Testis (tissue), 5 donors: ENCODE measurements around the gene SLC16A11. TPM values are rescaled to one million over a fixed set of nuclear protein-coding genes. Genes with fewer than 3 reads are reported as not detected.
"Not testable (repeated sequence)": the region's sequence is repeated elsewhere in the genome, so short reads cannot be mapped to it uniquely, and the experiment has no call there.

ENCODE experiments used
- DNase-seq: peaks from one replicate; pipeline ENCODE4 v3.0.0-alpha.2; 2019
- H3K27ac ChIP-seq, 2 donors: fragments of 200-600 bp; sonication (generic); one replicate each; pipeline ENCODE4 v1.5.1; 2019
- H3K27me3 ChIP-seq: fragments of 200-600 bp; sonication (generic); one replicate; pipeline ENCODE4 v1.5.1; 2019
- H3K36me3 ChIP-seq: fragments of 200-600 bp; sonication (generic); one replicate; pipeline ENCODE4 v1.5.1; 2017; ENCODE audit warnings: low read depth; ENCODE audit errors: missing control alignments
- H3K4me1 ChIP-seq: fragments of 200-600 bp; sonication (generic); one replicate; pipeline ENCODE4 v1.5.1; 2019
- H3K4me3 ChIP-seq, 2 donors: fragments of 200-600 bp; sonication (generic); one replicate each; pipeline ENCODE4 v1.5.1; 2017 to 2019
- H3K9me3 ChIP-seq: fragments of 200-600 bp; sonication (generic); one replicate; pipeline ENCODE4 v1.5.1; 2017
- CTCF ChIP-seq, 3 experiments: fragments of 450-650 bp in 2 of 3; fragments of 200-600 bp in 1 of 3; sonication (generic) in 1 of 3; IDR thresholded peaks; one replicate each; pipeline ENCODE4 v1.5.1; 2016 to 2019; ENCODE audit warnings: antibody characterized with exemption in 3 of 3, mild to moderate bottlenecking in 2 of 3, moderate library complexity in 1 of 3
- POLR2A ChIP-seq: fragments of 450-650 bp; IDR thresholded peaks from one replicate; pipeline ENCODE4 v1.6.1; 2017; ENCODE audit warnings: antibody characterized with exemption, mild to moderate bottlenecking, moderate library complexity
- WGBS, 2 donors: methylation state at CpG; one replicate each; pipeline ENCODE4 v1.1.5; 2018; 5-methylcytosine and 5-hydroxymethylcytosine counted together
- intact Hi-C: fragments of 100-400 bp; cut with DNase I; formaldehyde crosslinking; loops from one replicate; pipeline ENCODE4 v1.15.1; 2023; ENCODE audit warnings: low total_unique reads
- long read RNA-seq, 2 donors: transcript quantifications; one replicate each; lab custom pipeline, GENCODE V29; 2026
- polyA plus RNA-seq: library from polyadenylated mRNA; stranded (reverse); fragments of 350-450 nt; fragmentation: Illumina TruSeq; extraction: RNeasy Lipid Tissue Mini Kit (QIAGEN cat#74804); gene quantifications from one replicate; pipeline ENCODE4 v1.2.3, GENCODE V29; 2014; ENCODE audit warnings: low read depth, low replicate concordance; ENCODE audit not compliant: insufficient read depth
- total RNA-seq, 2 donors: library from RNA; depleted of rRNA; stranded (reverse); fragments of >200 nt; gene quantifications; one replicate each; pipeline ENCODE4 v1.2.3, GENCODE V29; 2016

The SLC16A11 gene, protein sequence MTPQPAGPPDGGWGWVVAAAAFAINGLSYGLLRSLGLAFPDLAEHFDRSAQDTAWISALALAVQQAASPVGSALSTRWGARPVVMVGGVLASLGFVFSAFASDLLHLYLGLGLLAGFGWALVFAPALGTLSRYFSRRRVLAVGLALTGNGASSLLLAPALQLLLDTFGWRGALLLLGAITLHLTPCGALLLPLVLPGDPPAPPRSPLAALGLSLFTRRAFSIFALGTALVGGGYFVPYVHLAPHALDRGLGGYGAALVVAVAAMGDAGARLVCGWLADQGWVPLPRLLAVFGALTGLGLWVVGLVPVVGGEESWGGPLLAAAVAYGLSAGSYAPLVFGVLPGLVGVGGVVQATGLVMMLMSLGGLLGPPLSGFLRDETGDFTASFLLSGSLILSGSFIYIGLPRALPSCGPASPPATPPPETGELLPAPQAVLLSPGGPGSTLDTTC
- total RNA-seq (1 to 10 TPM in 1 of 2 donors, under 1 TPM in 1; 0.55 to 2.0 TPM), polyA plus RNA-seq (3.0 TPM)
- long read RNA-seq, donor 1, result 0 reads
- long read RNA-seq, donor 2, partial matches to known transcripts, result 0 of 1 reads
- long read RNA-seq, donor 2, other reads (novel, unspliced or antisense), result 0 of 1 reads

- Histone ChIP-seq H3K36me3 (no peaks in the 10 kb centered on the region), H3K4me3 (peak within 1 kb of the TSS; percentile 34 to 59), H3K27ac (no peak within 1 kb of the TSS), H3K27me3 (no peaks in the 10 kb centered on the region), H3K4me1 (peaks cover 33% of the 10 kb centered on the region), H3K9me3 (no peaks in the 10 kb centered on the region)
- peak; percentile 54 for DNase-seq
- intact Hi-C loops, result no loop called here
- no peak for TF ChIP-seq POLR2A
- TF ChIP-seq CTCF (IDR thresholded peaks at IDR 0.05), result no peak
- 1 to 6% methylated on average over 21 to 57 of the region's 58 CpGs for WGBS, 2 donors
Observed at GRCh38 chr17:7043497-7044198, at the start of gene SLC16A11. SLC16A11 (minus strand) TSS chr17:7044092; CDS start chr17:7043513, 579 bp downstream.

DNA sequence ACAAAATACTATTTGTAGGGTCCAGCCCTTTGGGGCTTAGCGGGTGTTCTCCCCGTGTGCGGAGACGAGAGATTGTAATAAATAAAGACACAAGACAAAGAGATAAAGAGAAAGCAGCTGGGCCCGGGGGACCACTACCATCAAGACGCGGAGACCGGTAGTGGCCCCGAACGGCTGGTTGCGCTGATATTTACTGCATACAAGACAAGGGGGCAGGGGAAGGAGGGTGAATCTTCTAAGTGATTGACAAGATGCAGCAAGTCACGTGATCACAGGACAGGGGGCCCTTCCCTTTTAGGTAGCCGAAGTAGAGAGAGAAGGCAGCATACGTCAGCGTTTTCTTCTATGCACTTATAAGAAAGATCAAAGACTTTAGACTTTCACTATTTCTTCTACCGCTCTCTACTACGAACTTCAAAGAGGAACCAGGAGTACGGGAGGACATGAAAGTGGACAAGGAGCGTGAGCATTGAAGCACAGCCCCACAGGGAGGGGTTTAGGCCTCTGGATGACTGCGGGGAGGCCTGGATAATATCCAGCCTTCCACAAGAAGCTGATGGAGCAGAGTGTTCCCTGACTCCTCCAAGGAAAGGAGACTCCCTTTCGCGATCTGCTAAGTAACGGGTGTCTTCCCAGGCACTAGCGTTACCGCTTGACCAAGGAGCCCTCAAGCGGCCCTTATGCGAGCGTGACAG is 47.6 kb upstream of the SLC16A11 start:
- H3K9me3 ChIP-seq, H3K27me3 ChIP-seq, H3K36me3 ChIP-seq, intact Hi-C loops, H3K4me1 ChIP-seq: not testable (repeated sequence)
- WGBS, 2 donors, result 28 to 31% methylated on average over 23 to 28 of the region's 28 CpGs
- Histone ChIP-seq H3K27ac (peak overlapping the region; percentile 39 to 52), H3K4me3 (peak overlapping the region; percentile 15 to 26)
- peak; percentile 69 for DNase-seq

DNA sequence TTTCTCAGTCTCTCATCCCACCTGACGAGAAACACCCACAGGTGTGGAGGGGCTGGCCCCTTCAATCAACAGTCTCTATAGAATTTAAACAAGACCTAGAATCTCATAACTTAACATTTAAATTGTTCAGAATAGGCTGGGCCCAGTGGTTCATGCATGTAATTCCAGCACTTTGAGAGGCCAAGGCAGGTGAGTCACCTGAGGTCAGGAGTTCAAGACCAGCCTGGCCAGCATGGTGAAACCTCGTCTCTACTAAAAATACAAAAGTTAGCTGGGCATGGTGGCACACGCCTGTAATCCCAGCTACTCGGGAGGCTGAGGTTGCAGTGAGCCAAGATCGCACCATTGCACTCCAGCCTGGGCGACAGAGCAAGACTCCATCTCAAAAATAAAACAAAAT is 45.7 kb upstream of the SLC16A11 start:
- H3K4me3 ChIP-seq, H3K9me3 ChIP-seq, DNase-seq, intact Hi-C loops, H3K4me1 ChIP-seq, H3K36me3 ChIP-seq, H3K27me3 ChIP-seq, H3K27ac ChIP-seq: not testable (repeated sequence)
- 92 to 94% methylated on average over 6 of the region's 6 CpGs for WGBS, 2 donors

GRCh38 chr17:7088442-7088841 is 44.5 kb upstream of the SLC16A11 start:
- H3K4me1 ChIP-seq, intact Hi-C loops, H3K36me3 ChIP-seq, DNase-seq, H3K4me3 ChIP-seq, H3K9me3 ChIP-seq, H3K27me3 ChIP-seq, H3K27ac ChIP-seq: not testable (repeated sequence)
- 31 to 49% methylated on average over 4 of the region's 4 CpGs for WGBS, 2 donors

GRCh38 chr17:7084088-7084487 is 40.2 kb upstream of the SLC16A11 start:
- no peaks in the 10 kb centered on the region for H3K9me3 ChIP-seq
- no peaks in the 10 kb centered on the region for H3K4me1 ChIP-seq
- H3K36me3 ChIP-seq, result no peaks in the 10 kb centered on the region
- H3K27ac ChIP-seq, result no peak overlapping the region
- DNase-seq, result no peak
- H3K4me3 ChIP-seq, result no peak overlapping the region
- intact Hi-C loops, result no loop called here
- no peak for TF ChIP-seq CTCF (IDR thresholded peaks at IDR 0.05)
- TF ChIP-seq POLR2A, result no peak
- WGBS, 2 donors, result 64 to 67% methylated on average over 7 of the region's 7 CpGs
- H3K27me3 ChIP-seq, result no peaks in the 10 kb centered on the region

GRCh38 chr17:7083592-7083991 is 39.7 kb upstream of the SLC16A11 start:
- TF ChIP-seq CTCF (IDR thresholded peaks at IDR 0.05), result no peak
- TF ChIP-seq POLR2A, result no peak
- Histone ChIP-seq H3K36me3 (no peaks in the 10 kb centered on the region), H3K4me3 (no peak overlapping the region), H3K27me3 (no peaks in the 10 kb centered on the region), H3K27ac (no peak overlapping the region), H3K4me1 (no peaks in the 10 kb centered on the region), H3K9me3 (no peaks in the 10 kb centered on the region)
- WGBS, 2 donors, result 88 to 93% methylated on average over 4 of the region's 4 CpGs
- intact Hi-C loops, result no loop called here
- no peak for DNase-seq
